NB4 (cell line): ENCODE results near the gene DAZAP1.
A peak's percentile ranks its signal among the peaks of the same experiment; 100 is the strongest.

ENCODE experiments used
- DNase-seq: peaks from one replicate; pipeline ENCODE4 v3.0.0; 2010; ENCODE audit warnings: low read depth
- H3K4me3 ChIP-seq: one replicate; pipeline ENCODE4 v1.5.1; 2011; ENCODE audit warnings: mild to moderate bottlenecking, low read depth, low read length, moderate library complexity
- MYC ChIP-seq: IDR thresholded peaks from 2 replicates; pipeline ENCODE4 v1.6.1; 2011; ENCODE audit warnings: low read depth, low read length
- POLR2A ChIP-seq: IDR thresholded peaks from 2 replicates; pipeline ENCODE4 v1.6.1; 2011; ENCODE audit warnings: mild to moderate bottlenecking; ENCODE audit not compliant: insufficient read length; ENCODE audit errors: extremely low read depth
- TF ChIP-seq, protein P1 (sequence below): IDR thresholded peaks from 2 replicates; pipeline ENCODE4 v1.6.1; 2011; ENCODE audit warnings: low read depth, low read length
- TF ChIP-seq, protein P2 (sequence below): IDR thresholded peaks from one replicate; pipeline ENCODE4 v1.5.1; 2012; ENCODE audit warnings: low read depth, low read length

The DAZAP1 gene

DNA sequence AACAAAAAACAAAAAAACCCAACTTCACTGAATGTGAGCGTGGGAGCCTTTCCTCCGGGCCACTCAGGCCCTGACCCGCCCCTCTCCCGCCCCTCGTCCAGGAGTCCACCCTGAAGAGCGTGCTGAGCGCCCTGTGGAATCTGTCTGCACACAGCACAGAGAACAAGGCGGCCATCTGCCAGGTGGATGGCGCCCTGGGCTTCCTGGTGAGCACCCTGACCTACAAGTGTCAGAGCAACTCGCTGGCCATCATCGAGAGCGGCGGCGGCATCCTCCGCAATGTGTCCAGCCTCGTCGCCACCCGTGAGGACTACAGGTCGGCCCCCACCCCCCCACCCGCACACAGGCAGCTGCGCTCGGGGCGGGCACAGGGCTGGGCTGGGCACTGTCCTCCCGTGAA lies 54.5 kb downstream of the DAZAP1 start:
- DNase-seq = no peak
- no peak overlapping the region for H3K4me3 ChIP-seq
- no peak for TF ChIP-seq MYC
- TF ChIP-seq POLR2A = no peak
- TF ChIP-seq, protein P1, sequence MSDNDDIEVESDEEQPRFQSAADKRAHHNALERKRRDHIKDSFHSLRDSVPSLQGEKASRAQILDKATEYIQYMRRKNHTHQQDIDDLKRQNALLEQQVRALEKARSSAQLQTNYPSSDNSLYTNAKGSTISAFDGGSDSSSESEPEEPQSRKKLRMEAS = no peak
- TF ChIP-seq, protein P2, sequence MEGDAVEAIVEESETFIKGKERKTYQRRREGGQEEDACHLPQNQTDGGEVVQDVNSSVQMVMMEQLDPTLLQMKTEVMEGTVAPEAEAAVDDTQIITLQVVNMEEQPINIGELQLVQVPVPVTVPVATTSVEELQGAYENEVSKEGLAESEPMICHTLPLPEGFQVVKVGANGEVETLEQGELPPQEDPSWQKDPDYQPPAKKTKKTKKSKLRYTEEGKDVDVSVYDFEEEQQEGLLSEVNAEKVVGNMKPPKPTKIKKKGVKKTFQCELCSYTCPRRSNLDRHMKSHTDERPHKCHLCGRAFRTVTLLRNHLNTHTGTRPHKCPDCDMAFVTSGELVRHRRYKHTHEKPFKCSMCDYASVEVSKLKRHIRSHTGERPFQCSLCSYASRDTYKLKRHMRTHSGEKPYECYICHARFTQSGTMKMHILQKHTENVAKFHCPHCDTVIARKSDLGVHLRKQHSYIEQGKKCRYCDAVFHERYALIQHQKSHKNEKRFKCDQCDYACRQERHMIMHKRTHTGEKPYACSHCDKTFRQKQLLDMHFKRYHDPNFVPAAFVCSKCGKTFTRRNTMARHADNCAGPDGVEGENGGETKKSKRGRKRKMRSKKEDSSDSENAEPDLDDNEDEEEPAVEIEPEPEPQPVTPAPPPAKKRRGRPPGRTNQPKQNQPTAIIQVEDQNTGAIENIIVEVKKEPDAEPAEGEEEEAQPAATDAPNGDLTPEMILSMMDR = no peak

DNA sequence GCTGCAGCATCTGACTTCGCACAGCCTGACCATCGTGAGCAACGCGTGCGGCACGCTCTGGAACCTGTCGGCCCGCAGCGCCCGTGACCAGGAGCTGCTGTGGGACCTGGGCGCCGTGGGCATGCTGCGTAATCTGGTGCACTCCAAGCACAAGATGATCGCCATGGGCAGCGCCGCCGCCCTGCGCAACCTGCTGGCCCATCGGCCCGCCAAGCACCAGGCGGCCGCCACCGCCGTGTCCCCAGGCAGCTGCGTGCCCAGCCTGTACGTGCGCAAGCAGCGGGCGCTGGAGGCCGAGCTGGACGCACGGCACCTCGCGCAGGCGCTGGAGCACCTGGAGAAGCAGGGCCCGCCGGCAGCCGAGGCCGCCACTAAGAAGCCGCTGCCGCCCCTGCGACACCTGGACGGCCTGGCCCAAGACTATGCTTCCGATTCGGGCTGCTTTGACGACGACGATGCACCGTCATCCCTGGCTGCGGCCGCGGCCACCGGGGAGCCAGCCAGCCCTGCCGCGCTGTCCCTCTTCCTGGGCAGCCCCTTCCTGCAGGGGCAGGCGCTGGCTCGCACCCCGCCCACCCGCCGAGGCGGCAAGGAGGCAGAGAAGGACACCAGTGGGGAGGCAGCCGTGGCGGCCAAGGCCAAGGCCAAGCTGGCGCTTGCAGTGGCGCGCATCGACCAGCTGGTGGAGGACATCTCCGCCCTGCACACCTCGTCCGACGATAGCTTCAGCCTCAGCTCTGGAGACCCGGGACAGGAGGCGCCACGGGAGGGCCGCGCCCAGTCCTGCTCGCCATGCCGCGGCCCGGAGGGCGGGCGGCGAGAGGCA lies 58.0 kb downstream of the DAZAP1 start:
- TF ChIP-seq, protein P2 = peak; percentile 33
- no peak for TF ChIP-seq POLR2A
- peak; percentile 61 for DNase-seq
- H3K4me3 ChIP-seq = no peak overlapping the region

DNA sequence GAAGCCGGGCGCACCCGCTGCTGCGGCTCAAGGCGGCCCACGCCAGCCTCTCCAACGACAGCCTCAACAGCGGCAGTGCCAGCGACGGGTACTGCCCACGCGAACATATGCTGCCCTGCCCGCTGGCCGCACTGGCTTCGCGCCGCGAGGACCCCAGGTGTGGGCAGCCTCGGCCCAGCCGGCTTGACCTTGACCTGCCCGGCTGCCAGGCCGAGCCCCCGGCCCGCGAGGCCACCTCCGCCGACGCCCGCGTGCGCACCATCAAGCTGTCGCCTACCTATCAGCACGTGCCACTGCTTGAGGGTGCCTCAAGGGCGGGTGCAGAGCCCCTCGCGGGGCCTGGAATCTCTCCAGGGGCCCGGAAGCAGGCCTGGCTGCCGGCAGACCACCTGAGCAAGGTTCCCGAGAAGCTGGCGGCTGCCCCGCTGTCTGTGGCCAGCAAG lies 58.7 kb downstream of the DAZAP1 start:
- no peak for DNase-seq
- H3K4me3 ChIP-seq = no peak overlapping the region
- TF ChIP-seq, protein P1 = no peak
- TF ChIP-seq MYC = no peak
- no peak for TF ChIP-seq POLR2A
- TF ChIP-seq, protein P2 = no peak

DNA sequence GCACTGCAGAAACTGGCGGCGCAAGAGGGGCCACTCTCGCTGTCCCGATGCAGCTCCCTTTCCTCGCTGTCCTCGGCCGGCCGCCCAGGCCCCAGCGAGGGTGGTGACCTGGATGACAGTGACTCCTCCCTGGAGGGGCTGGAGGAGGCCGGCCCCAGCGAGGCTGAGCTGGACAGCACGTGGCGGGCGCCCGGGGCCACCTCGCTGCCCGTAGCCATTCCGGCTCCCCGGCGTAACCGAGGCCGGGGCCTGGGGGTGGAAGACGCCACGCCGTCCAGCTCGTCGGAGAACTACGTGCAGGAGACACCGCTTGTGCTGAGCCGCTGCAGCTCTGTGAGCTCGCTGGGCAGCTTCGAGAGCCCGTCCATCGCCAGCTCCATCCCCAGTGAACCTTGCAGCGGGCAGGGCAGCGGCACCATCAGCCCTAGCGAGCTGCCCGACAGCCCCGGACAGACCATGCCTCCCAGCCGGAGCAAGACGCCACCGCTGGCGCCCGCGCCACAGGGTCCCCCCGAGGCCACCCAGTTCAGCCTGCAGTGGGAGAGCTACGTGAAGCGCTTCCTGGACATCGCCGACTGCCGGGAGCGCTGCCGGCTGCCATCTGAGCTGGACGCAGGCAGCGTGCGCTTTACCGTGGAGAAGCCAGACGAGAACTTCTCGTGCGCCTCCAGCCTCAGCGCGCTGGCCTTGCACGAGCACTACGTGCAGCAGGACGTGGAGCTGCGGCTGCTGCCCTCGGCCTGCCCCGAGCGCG lies 59.3 kb downstream of the DAZAP1 start:
- no peak for DNase-seq
- TF ChIP-seq, protein P2 = no peak
- TF ChIP-seq MYC = no peak
- TF ChIP-seq, protein P1 = no peak
- no peak for TF ChIP-seq POLR2A
- no peak overlapping the region for H3K4me3 ChIP-seq

DNA sequence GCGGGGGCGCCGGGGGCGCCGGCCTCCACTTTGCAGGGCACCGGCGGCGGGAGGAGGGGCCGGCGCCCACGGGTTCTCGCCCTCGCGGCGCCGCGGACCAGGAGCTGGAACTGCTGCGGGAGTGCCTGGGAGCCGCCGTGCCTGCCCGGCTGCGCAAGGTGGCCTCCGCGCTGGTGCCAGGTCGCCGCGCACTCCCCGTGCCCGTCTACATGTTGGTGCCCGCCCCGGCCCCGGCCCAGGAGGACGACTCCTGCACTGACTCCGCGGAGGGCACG lies 59.8 kb downstream of the DAZAP1 start:
- TF ChIP-seq POLR2A (no peak), MYC (no peak)
- TF ChIP-seq, protein P2 = no peak
- TF ChIP-seq, protein P1 = no peak
- no peak overlapping the region for H3K4me3 ChIP-seq
- DNase-seq = no peak
